Activated T-helper 9 cell treated with anti-CD3 and anti-CD28 coated beads, Interleukin-2, amount 50 U/mL, for 16 hours (primary cell): ENCODE data around the gene HOXD8.

Source experiments
- DNase-seq: peaks from one replicate; pipeline ENCODE4 v3.0.0-alpha.2; 2020; ENCODE audit warnings: low read depth

The HOXD8 gene

GRCh38 chr2:176128982-176129796 is at the start of gene HOXD8:
TSS of gene HOXD8 (plus strand) at chr2:176129705. CDS start at chr2:176130367, 662 bp downstream.
- DNase-seq = no peak

GRCh38 chr2:176079831-176080539 is 49.5 kb upstream of the HOXD8 start:
- no peak for DNase-seq

GRCh38 chr2:176080540-176081375 is 48.7 kb upstream of the HOXD8 start:
- DNase-seq = no peak

- DNase-seq = no peak
These were observed 48.1 kb upstream of the HOXD8 start for GRCh38 chr2:176081376-176081836.

GRCh38 chr2:176081837-176082524 is 47.5 kb upstream of the HOXD8 start:
- no peak for DNase-seq

GRCh38 chr2:176082525-176082823 is 47.0 kb upstream of the HOXD8 start:
- no peak for DNase-seq

- DNase-seq = no peak
These were observed 46.4 kb upstream of the HOXD8 start for GRCh38 chr2:176082824-176083751.

- DNase-seq = no peak
These were observed 45.7 kb upstream of the HOXD8 start, which contains the start of gene EVX2 for GRCh38 chr2:176083796-176084261. TSS of gene EVX2 (minus strand) at chr2:176083962. CDS start at chr2:176083776, 186 bp downstream.

GRCh38 chr2:176084611-176085119 is 44.8 kb upstream of the HOXD8 start:
- no peak for DNase-seq

- no peak for DNase-seq
These were observed 44.3 kb upstream of the HOXD8 start for GRCh38 chr2:176085120-176085788.

- no peak for DNase-seq
These were observed 43.4 kb upstream of the HOXD8 start for GRCh38 chr2:176085861-176086771.

- no peak for DNase-seq
These were observed 42.0 kb upstream of the HOXD8 start for GRCh38 chr2:176087330-176088047.

GRCh38 chr2:176088048-176088936 is 41.2 kb upstream of the HOXD8 start:
- DNase-seq = no peak

- no peak for DNase-seq
These were observed 40.3 kb upstream of the HOXD8 start for GRCh38 chr2:176088937-176089842.

GRCh38 chr2:176089843-176090395 is 39.6 kb upstream of the HOXD8 start:
- no peak for DNase-seq

GRCh38 chr2:176090862-176091261 is 38.6 kb upstream of the HOXD8 start:
- no peak for DNase-seq
